NCI-H1092 (cell line): ENCODE results near the gene RAB3A.
"Not testable (repeated sequence)": the region's sequence is repeated elsewhere in the genome, so short reads cannot be mapped to it uniquely, and the experiment has no call there.

Experiments used
- DNase-seq: peaks from one replicate; lab custom pipeline; 2025; lab: John Stamatoyannopoulos, UW

The RAB3A gene

DNA sequence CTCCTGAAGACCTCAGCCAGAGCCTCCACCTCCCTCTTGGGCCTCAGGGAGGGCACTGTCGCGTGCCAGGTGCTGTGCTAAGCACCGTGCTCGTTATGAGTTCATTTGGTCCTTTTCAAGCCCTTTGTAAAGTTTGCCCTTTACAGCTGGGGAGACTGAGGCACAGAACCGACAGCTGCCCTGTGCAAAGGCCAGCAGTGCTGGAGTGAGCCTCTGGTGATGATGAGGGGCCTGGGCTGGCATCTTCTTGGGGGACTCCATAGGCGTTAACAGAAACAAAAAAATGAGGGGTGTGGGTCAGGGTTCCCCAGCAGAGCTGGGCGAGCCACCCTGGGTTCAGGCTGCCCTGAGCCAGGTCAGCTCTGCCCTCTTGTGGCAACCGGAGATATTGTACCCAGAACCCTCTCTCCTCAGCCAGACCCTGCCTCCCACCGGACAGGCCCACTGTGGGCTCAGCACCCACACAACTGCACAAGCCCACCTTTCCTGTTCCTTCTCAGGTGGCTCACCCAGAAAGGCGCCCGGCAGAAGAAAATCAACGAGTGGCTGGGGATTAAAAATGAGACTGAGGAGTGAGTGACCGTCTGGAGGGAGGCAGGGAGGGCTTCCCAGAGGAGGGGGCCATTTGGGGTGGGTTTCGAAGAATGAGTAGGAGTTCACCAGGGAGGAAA is 35.7 kb downstream of the RAB3A start:
- DNase-seq, result peak; percentile 7

DNA sequence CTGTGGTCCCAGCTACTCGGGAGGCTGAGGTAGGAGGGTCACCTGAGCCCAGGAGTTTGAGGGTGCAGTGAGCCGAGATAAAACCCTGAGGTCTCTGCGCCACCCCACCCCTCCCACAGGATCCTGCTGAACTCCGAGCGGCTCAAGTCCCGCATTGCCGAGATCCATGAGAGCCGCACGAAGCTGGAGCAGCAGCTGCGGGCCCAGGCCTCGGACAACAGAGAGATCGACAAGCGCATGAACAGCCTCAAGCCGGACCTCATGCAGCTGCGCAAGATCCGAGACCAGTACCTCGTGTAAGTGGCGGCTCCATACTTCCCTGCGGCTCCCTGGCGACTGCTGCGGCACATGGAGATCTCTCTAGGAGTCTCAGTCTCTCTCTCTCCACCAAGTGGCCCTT is 36.8 kb downstream of the RAB3A start:
- no peak for DNase-seq

DNA sequence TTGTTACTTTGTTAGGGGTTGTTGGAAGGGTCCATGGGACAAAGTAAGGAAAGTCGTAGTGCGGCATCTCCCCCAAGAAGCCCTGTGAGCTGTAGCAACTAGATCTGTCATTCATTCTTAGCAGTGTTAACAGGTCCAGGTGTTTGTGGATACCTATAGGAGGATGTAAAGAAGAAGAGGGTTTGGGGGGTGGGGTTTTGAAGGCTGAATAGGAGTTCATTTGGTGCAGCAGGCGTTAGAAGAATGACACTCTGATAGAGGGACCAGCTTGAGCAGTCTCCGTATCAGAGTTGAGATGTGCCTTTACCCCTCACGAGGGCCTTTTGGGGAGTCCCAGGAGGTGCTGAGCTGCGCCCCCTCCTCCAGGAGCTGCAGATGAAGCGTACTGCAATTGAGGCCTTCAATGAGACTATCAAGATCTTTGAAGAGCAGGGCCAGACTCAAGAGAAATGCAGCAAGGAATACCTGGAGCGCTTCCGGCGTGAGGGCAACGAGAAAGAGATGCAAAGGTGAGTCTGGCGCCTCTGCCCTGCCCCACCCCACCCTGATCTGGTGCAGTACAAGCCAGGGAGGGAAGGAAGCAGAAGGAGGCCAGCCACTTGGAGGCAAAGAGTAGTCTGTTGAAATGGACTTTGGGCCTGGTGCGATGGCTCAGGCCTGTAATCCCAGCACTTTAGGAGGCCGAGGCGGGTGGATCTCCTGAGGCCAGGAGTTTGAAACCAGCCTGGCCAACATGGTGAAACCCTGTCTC is 37.9 kb downstream of the RAB3A start:
- DNase-seq, result no peak

DNA sequence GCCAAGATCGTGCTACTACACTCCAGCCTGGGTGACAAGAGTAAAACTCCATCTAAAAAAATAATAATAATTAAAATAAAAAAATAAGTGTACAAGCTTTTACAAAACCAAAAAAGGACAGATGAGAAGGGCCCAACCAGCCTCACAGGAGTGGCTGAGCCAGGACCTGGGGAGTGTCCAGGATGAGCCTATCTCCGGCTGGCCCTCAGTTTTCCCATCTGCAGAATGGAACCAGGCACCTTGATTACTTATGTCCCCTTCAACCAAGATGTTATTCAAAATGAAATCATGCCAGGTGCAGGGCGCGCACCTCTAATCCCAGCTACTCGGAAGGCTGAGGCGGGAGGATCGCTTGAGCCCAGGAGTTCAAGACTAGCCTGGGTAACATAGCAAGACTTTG is 39.8 kb downstream of the RAB3A start:
- DNase-seq, result no peak

DNA sequence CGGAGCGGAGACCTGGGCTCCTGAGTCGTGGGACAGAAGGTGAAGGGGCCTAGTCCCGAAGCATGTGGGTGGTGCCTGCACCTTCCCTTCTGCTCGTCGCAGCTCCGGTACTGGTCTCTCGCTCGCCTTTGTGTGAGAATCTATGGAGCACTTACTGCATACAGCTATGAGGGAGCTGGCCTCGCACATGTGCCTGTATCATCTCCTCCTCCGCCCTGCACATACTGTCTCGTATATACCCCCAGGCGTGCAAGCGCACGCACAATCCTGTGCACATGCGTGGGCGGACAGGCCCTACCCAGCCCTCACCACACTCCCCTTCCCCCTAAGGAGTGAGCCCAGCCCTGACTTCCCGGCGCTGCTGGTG is 42.2 kb downstream of the RAB3A start:
- DNase-seq, result no peak

DNA sequence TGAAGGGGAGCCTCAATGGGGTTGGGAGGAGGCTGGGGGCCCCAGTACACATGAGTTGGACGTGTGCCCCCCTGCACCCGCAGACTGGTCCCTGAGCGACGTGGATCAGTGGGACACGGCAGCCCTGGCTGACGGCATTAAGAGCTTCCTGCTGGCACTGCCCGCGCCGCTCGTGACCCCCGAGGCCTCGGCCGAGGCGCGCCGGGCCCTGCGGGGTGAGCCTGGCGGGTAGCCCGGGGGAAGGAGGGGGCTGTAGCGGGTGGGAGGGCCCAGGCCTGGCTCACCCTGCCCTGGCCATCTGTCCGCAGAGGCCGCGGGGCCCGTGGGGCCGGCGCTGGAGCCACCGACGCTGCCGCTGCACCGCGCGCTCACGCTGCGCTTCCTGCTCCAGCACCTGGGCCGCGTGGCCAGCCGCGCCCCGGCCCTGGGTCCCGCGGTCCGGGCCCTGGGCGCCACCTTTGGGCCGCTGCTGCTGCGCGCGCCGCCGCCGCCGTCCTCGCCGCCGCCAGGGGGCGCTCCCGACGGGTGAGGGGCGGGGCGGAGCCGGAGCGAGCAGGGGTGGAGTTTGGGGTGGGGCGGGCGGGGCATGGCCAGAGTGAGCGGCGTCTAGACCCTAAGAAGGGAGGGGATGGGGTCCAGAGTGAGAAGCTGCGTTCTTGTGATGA is 42.7 kb downstream of the RAB3A start:
- peak; percentile 52 for DNase-seq

DNA sequence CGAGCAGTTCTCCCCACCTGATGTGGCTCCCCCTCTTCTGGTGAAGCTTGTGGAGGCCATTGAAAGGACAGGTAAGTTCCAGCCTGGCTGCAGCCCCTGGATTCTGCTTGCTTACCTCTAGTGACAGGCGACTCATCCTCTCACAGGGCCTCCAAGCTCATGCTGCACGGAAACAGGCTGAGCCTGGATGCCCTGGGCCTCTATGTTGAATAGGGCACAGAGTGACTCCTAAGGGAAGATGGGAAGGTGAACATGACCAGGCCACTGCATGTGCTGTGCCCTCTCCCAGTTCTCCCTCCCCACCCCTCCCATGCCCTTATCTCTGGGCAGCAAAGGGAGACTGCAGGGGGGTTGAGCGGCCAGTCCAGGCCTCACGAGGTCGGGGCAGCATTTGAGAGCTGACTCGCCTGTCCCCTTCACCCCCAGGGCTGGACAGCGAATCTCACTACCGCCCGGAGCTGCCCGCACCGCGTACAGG is 43.3 kb downstream of the RAB3A start:
- DNase-seq, result no peak

DNA sequence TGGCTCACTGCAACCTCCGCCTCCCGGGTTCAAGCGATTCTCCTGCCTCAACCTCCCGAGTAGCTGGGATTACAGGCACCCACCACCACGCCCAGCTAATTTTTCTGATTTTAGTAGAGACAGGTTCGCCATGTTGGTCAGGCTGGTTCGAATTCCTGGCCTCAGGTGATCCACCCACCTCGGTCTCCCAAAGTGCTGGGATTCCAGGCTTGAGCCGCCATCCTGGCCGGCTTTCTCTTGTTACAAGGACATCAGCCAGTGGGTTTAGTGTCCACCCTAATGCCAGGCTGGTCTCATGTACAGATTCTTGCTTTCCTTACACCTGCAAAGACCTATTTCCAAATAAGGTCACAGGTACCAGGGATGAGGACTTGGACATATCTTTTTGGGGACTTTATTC is 44.0 kb downstream of the RAB3A start:
- DNase-seq, result no peak

DNA sequence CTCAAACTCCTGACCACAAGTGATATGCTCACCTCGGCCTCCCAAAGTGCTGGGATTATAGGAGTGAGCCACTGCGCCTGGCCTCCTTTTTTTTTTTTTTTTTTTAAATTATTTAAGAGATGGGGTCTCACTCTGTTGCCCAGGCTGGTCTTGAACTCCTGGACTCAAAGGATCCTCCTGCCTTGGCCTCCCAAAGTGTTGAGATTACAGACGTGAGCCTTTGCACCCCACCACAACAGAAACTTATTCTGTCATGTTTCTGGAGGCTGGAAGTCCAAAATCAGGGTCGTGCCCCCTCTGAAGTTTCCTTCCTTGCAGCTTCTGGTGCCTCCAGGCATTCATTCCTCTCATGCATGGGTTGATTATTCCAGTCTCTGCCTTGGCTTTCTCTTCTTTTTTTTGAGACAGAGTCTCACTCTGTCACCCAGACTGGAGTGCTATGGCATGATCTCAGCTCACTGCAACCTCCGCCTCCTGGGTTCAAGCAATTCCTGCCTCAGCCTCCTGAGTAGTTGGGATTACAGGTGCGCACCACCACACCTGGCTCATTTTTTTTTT is 44.7 kb downstream of the RAB3A start:
- not testable (repeated sequence) for DNase-seq

DNA sequence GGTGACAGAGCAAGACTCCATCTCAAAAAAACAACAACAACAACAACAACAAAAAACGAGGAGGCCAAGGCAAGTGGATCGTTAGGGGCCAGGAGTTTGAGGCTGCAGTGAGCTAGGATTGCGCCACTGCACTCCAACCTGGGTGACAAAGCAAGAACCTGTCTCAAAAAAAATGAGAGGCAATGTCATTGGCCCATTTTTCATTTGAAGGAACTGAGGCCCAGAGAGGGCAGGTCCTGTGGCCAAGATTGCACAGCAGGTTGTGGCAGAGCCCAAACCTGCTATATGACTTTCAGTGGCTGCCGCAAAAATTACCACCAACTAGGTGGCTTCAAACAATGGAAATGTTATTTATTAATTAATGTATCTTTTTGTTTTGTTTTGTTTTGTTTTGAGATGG is 45.4 kb downstream of the RAB3A start:
- no peak for DNase-seq

DNA sequence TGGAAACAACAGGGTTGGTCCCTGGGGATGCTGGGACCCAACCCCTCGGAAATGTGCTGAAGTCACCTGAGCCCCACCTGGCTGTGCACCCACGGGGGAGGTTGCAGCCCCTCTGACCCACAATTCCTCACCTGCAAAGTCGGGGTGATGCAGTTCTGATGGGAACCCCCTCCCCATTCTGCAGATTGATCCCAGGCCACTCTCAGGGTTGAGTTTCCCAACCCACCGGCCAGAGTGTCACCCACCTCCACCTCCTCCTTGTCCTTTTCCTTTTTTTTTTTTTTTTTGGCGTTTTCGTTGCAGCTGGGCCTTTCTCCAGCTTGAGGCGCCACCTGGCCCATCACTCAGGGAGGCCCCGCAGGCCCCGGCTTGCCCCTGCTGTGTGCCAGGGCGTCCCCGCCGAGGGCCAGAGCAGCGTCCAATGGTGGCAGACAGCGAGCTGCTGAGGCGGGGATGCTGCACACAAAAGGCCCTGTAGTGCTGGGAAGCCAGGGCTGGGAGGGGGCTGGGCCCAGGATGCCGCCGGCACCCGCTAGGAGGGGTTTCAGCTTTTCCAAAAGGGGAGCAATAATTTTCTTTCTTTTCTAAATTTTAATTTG is 46.3 kb downstream of the RAB3A start:
- DNase-seq, result peak; percentile 92

DNA sequence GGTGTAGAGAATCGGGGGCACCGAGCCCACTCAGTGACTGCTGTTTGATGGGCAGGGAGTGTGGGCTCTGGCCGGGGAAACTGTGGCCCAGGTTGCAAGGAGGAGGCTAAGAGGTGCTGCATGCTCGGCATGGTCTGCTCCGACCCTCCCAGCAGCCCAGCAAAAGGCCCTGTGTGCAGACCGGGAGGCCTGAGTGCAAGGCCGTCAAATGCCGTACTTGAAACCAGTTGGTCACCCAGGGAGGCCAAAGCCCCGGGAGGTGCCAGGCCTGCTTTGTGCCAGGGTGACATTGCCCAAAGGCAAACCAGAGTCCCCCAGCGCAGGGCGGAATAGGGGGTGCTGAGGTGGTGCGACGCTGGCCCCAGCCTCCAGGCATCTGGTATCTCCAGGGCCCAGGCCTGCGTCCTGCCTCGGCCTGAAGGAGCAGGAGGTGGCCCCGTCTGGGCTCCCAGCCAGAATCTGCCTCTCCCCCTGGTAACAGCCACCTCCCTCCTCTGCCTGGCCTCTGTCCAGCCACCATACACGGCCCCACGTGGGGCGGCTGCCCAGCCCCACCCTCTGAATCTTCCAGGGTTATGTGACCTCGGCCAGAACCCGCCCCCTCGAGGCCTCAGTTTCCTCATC is 46.9 kb downstream of the RAB3A start:
- DNase-seq, result peak; percentile 95

DNA sequence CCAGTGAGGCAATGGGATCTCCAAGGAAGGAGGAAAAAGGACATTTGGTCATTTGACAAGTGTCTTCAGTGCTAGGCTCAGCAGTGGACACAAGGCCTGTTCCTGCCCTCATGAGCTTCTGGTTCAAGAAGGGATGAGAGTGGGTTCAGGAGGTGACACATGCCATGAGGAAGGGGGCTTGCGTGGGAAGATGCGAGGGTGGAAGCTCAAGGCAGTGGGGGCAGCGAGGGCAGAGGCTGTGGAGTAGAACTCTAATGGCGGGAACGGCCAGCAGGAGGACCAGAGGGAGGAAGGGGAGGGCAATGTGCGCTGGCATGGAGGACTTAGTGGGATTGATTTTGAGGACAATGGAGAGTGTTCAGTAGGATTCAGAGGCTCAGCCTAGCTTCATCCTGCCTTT is 47.6 kb downstream of the RAB3A start:
- DNase-seq, result no peak

DNA sequence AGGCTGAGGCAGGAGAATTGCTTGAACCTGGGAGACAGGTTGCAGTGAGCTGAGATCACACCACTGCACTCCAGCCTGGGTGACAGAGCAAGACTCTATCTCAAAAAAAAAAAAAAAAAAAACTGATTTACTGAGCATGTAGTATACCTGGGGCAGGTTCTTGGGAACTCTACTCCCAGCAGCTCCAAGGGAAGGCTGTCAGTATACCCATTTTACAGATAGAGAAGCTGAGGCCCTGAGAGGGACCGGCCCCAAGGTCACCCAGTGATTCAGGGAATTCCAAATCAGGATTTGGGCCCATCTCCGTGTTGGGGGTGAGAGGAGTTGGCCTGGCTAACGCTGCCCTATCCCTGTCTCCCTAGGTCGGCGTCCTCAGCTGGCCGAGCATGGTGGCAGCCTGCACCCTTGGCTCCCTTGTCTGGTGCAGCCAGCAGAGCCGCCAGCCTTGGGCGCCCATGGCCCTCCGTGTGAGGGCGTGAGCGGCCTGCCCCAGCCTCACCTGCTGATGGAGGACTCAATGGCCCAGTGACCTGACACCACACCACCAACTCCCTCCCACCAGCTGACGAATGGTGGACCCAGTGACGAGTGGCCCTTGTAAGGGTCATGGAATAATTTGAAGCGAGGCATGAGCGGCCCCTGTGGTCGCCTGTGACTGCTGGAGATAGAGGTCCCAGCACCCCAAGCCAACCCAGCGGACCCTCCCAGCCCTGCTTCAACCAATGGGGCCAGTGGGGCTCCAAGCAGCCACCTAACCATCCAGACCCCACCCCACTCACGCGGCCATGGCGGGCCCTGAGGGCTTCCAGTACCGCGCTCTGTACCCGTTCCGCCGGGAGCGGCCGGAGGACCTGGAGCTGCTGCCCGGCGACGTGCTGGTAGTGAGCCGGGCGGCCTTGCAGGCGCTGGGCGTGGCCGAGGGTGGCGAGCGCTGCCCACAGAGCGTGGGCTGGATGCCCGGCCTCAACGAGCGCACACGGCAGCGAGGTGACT is 48.5 kb downstream of the RAB3A start:
- DNase-seq, result no peak

DNA sequence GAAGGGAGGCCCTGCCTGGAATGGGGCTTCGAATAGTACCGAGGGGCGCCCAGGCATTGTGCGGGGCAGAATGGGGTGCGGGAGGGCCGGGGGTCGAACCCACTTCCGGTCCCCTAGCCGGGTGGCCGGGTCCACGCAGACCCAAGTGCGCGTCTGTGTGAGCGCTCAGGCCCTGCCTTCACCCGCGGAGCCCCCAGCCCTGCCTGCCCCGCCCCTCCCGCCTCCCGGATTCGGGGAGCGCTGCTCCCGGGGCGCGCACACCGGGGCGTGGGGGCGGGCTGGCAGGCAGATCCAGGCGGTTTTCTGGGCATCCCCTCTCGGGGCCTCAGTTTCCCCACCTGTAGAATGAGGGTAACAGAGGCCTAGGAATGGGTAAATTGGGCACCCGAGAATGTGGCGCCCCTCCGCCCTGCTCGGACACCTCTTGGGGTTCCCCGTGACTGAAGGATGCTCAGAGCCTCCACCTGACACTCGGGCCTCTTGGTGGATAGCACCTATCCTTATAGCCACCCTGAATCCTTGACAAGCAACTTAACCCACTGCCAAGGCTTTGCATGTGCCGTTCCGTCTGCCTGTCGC is 50.2 kb downstream of the RAB3A start:
- DNase-seq, result peak; percentile 13

DNA sequence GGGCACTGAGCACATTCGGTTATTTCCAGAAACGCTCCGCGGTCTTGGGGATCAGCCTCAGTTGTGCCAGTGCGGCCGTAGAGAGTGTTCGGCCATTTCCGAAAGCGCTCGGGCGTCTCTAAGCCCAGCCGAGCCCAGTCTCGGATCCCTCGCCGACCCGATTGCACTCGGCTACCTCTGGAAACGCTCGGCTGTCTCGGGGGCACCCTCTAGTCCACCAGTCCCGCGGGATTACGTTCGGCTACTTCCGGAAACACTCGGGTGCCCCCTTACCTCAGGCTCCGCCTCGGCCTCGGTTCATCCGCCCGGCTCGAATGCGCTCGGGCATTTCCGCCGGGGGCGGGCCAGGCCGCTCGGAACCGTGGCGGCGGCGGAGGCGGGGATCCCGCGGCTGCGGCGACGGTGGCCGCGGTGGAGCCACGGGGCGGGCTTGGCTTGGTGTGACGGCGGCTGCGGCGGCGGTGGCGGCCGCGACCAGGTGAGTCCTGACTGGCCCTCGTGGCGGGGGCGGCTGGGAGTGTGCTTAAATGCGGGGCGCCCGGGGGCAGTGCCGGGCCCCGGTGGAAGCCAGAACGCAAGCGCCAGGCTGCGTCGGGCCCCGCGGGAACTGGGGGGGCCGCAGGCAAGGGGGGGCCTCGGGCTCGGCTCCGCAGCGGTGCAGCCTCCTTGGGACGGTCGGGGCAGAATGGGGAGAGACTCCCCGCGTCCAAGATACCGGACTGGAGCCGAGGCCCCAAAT is 50.9 kb downstream of the RAB3A start, which contains the start of gene PIK3R2:
Gene PIK3R2, plus strand, starts transcription at position 347 of the 739 bp plus-strand sequence. CDS start 2,717 bp downstream, outside the sequence.
- DNase-seq, result peak; percentile 100

DNA sequence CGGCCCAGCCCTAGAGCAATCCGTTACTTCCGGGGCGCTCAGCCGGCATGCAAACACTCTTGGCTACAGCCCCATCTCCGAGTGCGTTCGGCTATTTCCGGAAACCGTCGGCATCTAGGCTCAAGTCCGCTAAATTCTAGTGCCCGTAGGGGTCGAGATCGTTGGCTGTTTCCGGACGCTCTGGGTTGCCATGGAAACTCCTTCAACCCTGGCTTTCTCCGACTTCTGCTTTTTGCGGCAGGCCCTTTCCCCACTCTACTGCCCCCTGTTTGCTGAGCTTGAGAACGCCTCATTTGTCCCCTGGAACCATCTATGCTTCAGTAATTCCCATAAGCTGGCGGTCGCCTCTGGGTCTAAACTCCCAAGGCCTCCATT is 51.4 kb downstream of the RAB3A start:
- DNase-seq, result peak; percentile 97

DNA sequence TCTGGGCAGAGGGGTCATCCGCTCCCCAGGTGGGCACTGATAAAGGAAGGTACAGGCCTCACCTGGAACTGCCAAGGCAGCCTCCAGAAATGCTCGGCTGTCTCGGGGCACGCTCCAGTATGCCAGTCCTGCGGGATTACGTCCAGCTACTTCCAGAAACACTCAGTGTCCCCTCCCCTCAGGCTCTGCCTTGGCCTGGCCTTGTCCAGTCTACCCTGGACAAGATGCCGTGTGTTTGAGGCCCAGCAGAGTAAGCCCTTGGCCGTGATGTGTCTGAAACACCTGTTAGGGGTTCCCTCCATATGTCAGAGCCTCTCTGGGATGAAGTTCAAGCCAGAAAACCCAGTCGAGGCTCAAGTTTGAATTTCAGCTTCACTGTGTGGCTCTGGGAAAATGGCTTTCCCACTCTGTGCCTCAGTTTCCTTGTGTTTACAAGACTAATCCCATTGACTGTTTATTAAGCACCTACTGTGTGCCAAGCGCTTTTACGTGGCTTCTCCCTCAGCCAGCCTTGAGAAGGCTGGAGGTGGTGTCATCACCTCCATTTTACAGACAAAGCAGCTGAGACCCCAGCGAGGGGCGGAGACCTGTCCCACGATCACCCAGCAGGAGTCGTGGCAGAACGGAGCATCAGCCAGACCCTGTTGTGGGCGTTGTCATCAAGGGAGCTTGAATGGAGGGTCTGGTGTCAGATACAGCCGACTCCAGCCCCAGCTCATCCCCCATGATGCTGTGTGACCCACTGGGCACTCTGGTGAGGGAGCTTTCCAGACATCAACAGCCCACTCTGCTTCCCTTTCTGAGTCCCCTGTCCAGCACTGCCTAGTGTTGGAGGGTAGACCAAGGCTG is 52.8 kb downstream of the RAB3A start:
- DNase-seq, result no peak

DNA sequence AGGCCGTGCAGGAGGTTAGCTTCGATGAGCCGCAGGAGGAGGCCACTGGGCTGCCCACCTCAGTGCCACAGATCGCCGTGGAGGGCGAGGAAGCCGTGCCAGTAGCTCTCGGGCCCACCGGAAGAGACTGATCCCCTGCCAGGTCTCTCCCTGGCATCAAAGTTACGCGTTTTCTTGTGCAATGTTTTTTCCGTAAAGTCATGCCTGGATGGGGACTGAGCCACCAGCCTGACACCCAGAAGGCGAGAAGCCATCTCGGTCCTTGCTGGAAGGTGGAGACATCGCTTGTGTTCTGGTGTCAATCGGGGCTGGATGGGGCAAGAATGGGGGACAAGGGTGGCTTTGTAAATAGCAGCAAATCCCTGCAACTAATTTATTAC is 54.3 kb downstream of the RAB3A start:
- DNase-seq, result no peak
